Right lobe of liver (tissue), 4 donors: ENCODE results near the gene MFSD6.
"Not testable (repeated sequence)": the region's sequence is repeated elsewhere in the genome, so short reads cannot be mapped to it uniquely, and the experiment has no call there.

Source experiments
- POLR2A ChIP-seq: fragments of 450-650 bp; IDR thresholded peaks from one replicate; pipeline ENCODE4 v1.6.1; 2017; ENCODE audit warnings: antibody characterized with exemption, mild to moderate bottlenecking
- TF ChIP-seq, protein P1 (sequence below), 4 donors: fragments of 200-600 bp in 3 of 4; fragments of 450-650 bp in 1 of 4; IDR thresholded peaks; one replicate each; pipeline versions ENCODE4 v1.5.1 to v1.8.0; 2016 to 2022; ENCODE audit warnings: antibody characterized with exemption in 4 of 4, mild to moderate bottlenecking in 2 of 4
- donor health status: DM: no; HTN: no; CAD: no.
- donor health status: DM: no; HTN: no; CAD: no.
- donor health status: DM: no; HTN: yes; CAD: no.

DNA sequence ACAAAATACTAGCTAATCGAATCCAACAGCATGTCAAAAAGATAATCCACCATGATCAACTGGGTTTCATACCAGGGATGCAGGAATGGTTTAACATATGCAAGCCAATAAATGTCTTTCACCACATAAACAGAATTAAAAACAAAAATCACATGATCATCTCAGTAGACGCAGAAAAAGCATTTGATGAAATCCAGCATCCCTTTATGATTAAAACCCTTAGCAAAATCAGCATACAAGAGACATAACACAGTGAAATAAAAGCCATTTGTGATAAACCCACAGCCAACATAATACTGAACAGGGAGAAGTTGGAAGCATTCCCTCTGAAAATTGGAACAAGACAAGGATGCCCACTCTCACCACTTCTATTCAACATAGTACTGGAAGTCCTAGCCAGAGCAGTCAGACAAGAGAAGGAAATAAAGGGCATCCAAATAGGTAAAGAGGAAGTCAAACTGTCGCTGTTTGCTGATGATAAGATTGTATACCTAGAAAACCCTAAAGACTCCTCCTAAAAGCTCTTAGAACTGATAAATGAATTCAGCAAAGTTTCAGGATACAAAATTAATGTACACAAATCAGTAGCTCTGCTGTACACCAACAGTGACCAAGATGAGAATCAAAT lies 86.6 kb downstream of the MFSD6 start:
- TF ChIP-seq, protein P1, sequence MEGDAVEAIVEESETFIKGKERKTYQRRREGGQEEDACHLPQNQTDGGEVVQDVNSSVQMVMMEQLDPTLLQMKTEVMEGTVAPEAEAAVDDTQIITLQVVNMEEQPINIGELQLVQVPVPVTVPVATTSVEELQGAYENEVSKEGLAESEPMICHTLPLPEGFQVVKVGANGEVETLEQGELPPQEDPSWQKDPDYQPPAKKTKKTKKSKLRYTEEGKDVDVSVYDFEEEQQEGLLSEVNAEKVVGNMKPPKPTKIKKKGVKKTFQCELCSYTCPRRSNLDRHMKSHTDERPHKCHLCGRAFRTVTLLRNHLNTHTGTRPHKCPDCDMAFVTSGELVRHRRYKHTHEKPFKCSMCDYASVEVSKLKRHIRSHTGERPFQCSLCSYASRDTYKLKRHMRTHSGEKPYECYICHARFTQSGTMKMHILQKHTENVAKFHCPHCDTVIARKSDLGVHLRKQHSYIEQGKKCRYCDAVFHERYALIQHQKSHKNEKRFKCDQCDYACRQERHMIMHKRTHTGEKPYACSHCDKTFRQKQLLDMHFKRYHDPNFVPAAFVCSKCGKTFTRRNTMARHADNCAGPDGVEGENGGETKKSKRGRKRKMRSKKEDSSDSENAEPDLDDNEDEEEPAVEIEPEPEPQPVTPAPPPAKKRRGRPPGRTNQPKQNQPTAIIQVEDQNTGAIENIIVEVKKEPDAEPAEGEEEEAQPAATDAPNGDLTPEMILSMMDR (IDR thresholded peaks at IDR 0.05) = not testable (repeated sequence)
- TF ChIP-seq POLR2A = not testable (repeated sequence)
